DND-41 (cell line): Measurements from ENCODE around the gene BRD7.

Source experiments
- ATAC-seq: fragments of 200-7000 bp; cut with Tn5 transposase; 3 replicates; pipeline ENCODE4 v1.9.1; 2021; ENCODE audit warnings: low read depth; ENCODE audit not compliant: insufficient read depth
- DNase-seq: peaks from one replicate; pipeline ENCODE4 v3.0.0-alpha.2; 2020
- H2AFZ ChIP-seq: 2 replicates; pipeline ENCODE4 v1.6.0; 2012; ENCODE audit warnings: low read depth, low read length
- H3K27ac ChIP-seq: 2 replicates; pipeline ENCODE4 v1.5.1; 2012; ENCODE audit warnings: low read length, inconsistent platforms
- H3K27me3 ChIP-seq: fragments of 200-600 bp; sonication (generic); 2 replicates; pipeline ENCODE4 v1.6.0; 2012; ENCODE audit warnings: low read length, mild to moderate bottlenecking, inconsistent platforms; ENCODE audit not compliant: insufficient read depth, poor library complexity
- H3K36me3 ChIP-seq: 2 replicates; pipeline ENCODE4 v1.5.1; 2012; ENCODE audit warnings: low read length, inconsistent platforms; ENCODE audit not compliant: insufficient read depth
- H3K4me1 ChIP-seq: 2 replicates; pipeline ENCODE4 v1.5.1; 2012; ENCODE audit warnings: mild to moderate bottlenecking, low read length; ENCODE audit not compliant: insufficient read depth
- H3K4me2 ChIP-seq: 2 replicates; pipeline ENCODE4 v1.6.0; 2012; ENCODE audit warnings: mild to moderate bottlenecking, moderate library complexity, low read length, inconsistent platforms; ENCODE audit not compliant: insufficient read depth
- H3K4me3 ChIP-seq, 2 experiments: fragments of 200-600 bp in 1 of 2; shearing (Covaris generic) in 1 of 2; 2 replicates each; pipeline ENCODE4 v1.5.1; 2012 to 2016; ENCODE audit warnings: inconsistent platforms in 2 of 2, low read length in 2 of 2, mild to moderate bottlenecking in 2 of 2, low read depth in 1 of 2, moderate library complexity in 1 of 2
- H3K79me2 ChIP-seq: 2 replicates; pipeline ENCODE4 v1.6.0; 2012; ENCODE audit warnings: low read length, inconsistent platforms; ENCODE audit not compliant: insufficient read depth
- H3K9ac ChIP-seq: 2 replicates; pipeline ENCODE4 v1.6.0; 2012; ENCODE audit warnings: low read depth, mild to moderate bottlenecking, inconsistent platforms, low read length, moderate library complexity
- H3K9me3 ChIP-seq: 2 replicates; pipeline ENCODE4 v1.5.1; 2012; ENCODE audit warnings: low read length, moderate library complexity, mild to moderate bottlenecking, inconsistent platforms; ENCODE audit not compliant: insufficient read depth, severe bottlenecking
- H4K20me1 ChIP-seq: 2 replicates; pipeline ENCODE4 v1.6.0; 2012; ENCODE audit warnings: low read length; ENCODE audit not compliant: insufficient read depth
- CTCF ChIP-seq: IDR thresholded peaks from 2 replicates; pipeline ENCODE4 v1.5.1; 2012; ENCODE audit warnings: borderline replicate concordance, low read length, moderate library complexity, mild to moderate bottlenecking; ENCODE audit not compliant: poor library complexity, severe bottlenecking; ENCODE audit errors: extremely low read depth
- EZH2 ChIP-seq: IDR thresholded peaks from 3 replicates; pipeline ENCODE4 v1.6.1; 2012; ENCODE audit warnings: borderline replicate concordance, low read depth, mild to moderate bottlenecking, moderate library complexity, low read length, inconsistent platforms; ENCODE audit not compliant: severe bottlenecking

Gene BRD7

GRCh38 chr16:50292566-50292948 lies 76.2 kb downstream of the BRD7 start:
- Histone ChIP-seq H3K4me1 (no peaks in the 10 kb centered on the region), H3K9ac (no peak overlapping the region), H3K4me2 (no peak overlapping the region), H3K9me3 (no peaks in the 10 kb centered on the region), H3K36me3 (no peaks in the 10 kb centered on the region; the same call in 1 of the 2 replicates), H2AFZ (no peak overlapping the region), H3K4me3 (no peak overlapping the region), H4K20me1 (no peaks in the 10 kb centered on the region), H3K27me3 (no peaks in the 10 kb centered on the region), H3K27ac (no peak overlapping the region), H3K79me2 (no peaks in the 10 kb centered on the region)
- DNase-seq (no peak), ATAC-seq (no peak)
- TF ChIP-seq CTCF (no peak), EZH2 (no peak)

- H2AFZ ChIP-seq, result no peak overlapping the region
- H3K9ac ChIP-seq, result no peak overlapping the region
- H3K9me3 ChIP-seq, result no peaks in the 10 kb centered on the region
- ATAC-seq, result no peak
- H3K79me2 ChIP-seq, result no peaks in the 10 kb centered on the region
- H3K27ac ChIP-seq, result no peak overlapping the region
- DNase-seq, result no peak
- no peaks in the 10 kb centered on the region; the same call in 1 of the 2 replicates for H3K36me3 ChIP-seq
- no peaks in the 10 kb centered on the region for H4K20me1 ChIP-seq
- no peaks in the 10 kb centered on the region for H3K4me1 ChIP-seq
- no peak overlapping the region for H3K4me3 ChIP-seq
- no peak overlapping the region for H3K4me2 ChIP-seq
- H3K27me3 ChIP-seq, result no peaks in the 10 kb centered on the region
- TF ChIP-seq CTCF (no peak), EZH2 (no peak)
Observed at GRCh38 chr16:50291719-50292565, 76.8 kb downstream of the BRD7 start.

GRCh38 chr16:50290856-50291255 lies 77.9 kb downstream of the BRD7 start:
- Histone ChIP-seq H3K4me1 (no peaks in the 10 kb centered on the region), H3K27ac (no peak overlapping the region), H3K9ac (no peak overlapping the region), H3K36me3 (no peaks in the 10 kb centered on the region; the same call in 1 of the 2 replicates), H4K20me1 (no peaks in the 10 kb centered on the region), H3K79me2 (no peaks in the 10 kb centered on the region), H2AFZ (no peak overlapping the region), H3K4me3 (no peak overlapping the region), H3K27me3 (no peaks in the 10 kb centered on the region), H3K4me2 (no peak overlapping the region), H3K9me3 (peaks cover 6% of the 10 kb centered on the region)
- TF ChIP-seq EZH2, result no peak
- TF ChIP-seq CTCF, result no peak
- ATAC-seq, result no peak
- DNase-seq, result no peak
